ACHN (cell line): Measurements from ENCODE around the gene RHD.
A peak's percentile ranks its signal among the peaks of the same experiment; 100 is the strongest.
"Not testable (repeated sequence)": the region's sequence is repeated elsewhere in the genome, so short reads cannot be mapped to it uniquely, and the experiment has no call there.

Experiments
- DNase-seq: peaks from one replicate; pipeline ENCODE4 v3.0.0-alpha.2; 2015
- in situ Hi-C: cut with HindIII; loops from 2 replicates; pipeline ENCODE4 v1.10.0; 2017; ENCODE audit warnings: low sequenced_read_pairs, low pct_ligation_motif_present, low pct_unique_long_range_greater_than_20kb

The RHD gene

DNA sequence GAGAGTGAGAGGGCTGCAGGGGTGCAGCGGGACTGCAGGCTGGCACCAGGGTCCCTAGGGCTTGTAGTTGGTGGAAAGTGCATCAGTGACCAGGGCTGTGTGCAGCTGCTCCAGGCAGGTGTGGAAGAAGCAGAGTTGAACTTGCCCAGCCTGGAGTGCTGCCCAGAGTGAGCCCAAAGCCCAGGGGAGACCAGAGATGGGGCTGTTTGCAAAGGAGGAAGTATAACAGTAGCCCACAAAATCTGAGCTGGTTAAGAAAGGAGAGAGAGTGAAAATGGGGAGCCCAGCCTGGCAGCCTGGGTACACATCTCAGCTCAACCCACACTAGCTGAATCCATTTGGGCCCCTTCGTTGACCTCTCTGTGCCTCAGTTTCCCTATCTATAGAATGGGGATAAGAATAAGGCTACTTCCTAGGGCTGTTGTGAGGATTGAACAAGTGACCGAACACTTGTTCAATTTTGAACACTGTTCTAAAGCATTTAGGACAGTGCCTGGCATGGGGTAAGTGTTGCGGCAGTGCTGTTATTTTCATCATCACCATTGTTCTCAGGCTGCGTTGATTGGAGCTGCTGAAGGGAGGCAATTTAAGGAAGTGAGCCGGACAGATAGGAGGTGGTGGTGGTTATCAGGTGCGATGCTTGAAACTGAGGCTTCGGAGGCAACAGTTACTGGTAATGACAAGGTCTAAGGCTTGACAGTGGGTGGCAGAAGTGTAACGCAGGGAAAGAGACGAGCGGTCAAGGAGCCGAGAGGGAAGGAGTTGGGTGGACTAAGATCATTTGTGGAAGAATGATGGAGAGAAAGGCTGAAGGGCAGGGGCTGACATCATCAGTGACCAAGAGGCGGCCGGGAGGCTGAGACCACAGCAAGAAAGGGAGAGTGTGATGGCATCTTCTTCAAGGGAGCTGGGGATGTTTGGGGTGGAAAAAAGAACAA, 22.8 kb downstream of the RHD start:
- in situ Hi-C loops, DNase-seq: not testable (repeated sequence)

DNA sequence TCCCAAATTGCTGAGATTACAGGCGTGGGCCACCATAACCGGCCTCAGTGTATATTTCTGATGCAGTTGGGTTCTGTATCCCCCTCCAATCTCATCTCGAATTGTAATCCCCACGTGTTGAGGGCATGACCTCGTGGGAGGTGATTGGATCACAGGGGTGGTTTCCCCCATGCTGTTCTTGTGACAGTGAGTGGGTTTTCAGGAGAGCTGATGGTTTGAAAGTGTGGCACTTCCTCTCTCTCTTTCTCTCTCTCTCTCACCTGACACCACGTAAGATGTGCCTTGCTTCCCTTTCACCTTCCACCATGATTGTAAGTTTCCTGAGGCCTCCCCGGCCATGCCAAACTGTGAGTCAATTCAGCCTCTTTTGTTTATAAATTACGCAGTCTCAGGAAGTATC, 24.2 kb downstream of the RHD start:
- in situ Hi-C loops, DNase-seq: not testable (repeated sequence)

DNA sequence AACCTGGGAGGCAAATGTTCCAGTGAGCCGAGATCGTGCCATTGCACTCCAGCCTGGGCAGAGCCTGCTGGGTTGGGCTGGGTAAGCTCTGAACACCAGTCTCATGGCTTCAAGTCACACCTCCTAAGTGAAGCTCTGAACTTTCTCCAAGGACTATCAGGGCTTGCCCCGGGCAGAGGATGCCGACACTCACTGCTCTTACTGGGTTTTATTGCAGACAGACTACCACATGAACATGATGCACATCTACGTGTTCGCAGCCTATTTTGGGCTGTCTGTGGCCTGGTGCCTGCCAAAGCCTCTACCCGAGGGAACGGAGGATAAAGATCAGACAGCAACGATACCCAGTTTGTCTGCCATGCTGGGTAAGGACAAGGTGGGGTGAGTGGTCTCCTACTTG, 28.4 kb downstream of the RHD start:
- DNase-seq, in situ Hi-C loops: not testable (repeated sequence)

DNA sequence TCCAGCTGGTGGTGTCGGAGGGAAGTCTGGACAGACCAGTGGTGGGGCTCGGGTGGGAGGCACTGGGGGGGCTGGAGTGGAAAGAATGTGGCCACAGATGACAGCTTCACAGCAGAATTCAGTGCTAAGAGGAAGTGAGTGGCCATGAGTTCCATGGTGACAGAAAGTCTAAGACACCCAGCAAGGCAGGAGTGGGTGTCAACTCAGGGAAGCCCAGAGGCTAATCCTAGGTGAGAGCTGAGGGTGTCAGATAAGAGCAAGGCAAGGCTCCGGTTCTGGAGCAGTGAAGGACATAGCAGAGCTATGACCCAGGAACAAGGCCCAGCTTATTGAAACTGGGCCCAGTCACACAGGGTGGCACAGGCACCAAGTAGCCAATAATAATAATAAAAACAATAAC, 30.0 kb downstream of the RHD start:
- in situ Hi-C loops, DNase-seq: not testable (repeated sequence)

DNA sequence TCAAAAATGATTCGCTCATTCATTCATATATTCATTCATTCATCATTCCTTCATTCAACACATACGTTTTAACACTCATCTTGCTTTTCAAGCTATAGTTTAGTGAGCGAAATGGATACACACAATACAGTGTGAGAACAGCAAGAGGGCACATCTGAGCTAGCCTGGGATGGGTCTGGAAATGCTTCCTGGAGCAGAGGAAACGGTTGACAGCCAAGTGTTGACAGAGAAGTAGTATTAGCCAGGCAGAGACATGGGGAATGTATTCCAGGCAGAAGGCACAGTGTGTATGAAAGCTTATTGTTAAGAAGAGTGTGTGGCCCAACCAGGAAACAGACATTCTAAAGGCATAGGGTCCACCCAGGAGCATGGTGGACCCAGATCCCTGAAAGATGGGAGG, 32.6 kb downstream of the RHD start:
- DNase-seq, in situ Hi-C loops: not testable (repeated sequence)

DNA sequence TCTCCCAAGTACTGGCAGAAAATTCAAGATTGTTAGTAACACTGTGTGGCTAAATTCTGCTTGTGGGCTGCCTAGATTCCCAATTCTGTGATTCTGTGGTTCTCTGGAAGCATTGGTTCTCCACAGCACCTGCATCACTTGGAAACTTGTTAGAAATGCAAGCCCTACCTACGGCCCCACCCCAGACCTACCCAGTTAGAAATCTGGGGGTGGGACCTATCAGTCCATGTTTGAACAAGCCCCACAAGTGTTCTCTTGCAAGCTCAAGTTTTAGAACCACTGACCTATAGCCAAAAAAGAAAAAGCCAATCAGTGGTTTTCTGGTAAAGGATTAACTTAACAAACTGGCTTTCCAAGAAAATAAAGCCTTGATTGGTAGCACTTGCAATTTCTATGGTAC, 35.9 kb downstream of the RHD start:
- DNase-seq, result not testable (repeated sequence)

DNA sequence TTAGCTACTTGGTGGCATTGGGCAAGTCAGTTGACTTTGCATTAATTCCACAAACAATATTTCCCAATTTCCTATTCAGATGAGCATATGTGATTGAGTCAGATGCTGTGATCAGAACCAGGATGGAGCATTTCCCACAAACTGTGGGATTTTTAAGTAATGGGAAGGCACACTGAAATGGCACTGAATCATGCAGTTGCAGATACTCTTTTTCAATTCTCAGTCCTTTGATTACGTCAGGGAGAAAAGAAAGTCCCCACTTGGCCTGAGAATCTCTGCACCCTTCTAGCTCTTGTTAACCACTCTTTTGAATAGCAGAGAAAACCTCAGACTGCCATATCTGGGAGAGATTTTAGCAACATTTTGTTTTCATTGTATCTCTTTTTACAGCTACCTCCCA, 36.8 kb downstream of the RHD start:
- DNase-seq, in situ Hi-C loops: not testable (repeated sequence)

More for the DNA sequence above, 35.9 kb downstream of the RHD start:
- in situ Hi-C loops, result not testable (repeated sequence)

DNA sequence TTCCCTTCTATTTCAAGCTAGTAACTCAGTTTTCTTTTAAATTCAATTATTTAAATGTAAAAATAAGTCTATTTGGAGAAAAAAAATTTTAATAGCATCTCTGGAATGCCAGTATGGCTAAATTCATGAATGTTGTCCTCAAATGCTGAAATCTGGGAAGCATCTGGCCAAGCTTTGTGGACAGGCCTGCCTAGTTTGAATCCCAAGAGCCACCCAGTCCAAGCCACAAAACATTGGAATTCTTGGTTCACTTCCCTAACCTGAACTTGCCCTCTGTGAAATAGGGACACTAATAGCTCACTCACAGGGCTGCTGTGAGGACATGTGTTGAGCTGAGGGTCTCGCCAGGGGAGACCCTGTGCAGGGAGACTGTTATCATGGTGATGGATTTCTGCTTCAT, 37.2 kb downstream of the RHD start:
- in situ Hi-C loops, DNase-seq: not testable (repeated sequence)

DNA sequence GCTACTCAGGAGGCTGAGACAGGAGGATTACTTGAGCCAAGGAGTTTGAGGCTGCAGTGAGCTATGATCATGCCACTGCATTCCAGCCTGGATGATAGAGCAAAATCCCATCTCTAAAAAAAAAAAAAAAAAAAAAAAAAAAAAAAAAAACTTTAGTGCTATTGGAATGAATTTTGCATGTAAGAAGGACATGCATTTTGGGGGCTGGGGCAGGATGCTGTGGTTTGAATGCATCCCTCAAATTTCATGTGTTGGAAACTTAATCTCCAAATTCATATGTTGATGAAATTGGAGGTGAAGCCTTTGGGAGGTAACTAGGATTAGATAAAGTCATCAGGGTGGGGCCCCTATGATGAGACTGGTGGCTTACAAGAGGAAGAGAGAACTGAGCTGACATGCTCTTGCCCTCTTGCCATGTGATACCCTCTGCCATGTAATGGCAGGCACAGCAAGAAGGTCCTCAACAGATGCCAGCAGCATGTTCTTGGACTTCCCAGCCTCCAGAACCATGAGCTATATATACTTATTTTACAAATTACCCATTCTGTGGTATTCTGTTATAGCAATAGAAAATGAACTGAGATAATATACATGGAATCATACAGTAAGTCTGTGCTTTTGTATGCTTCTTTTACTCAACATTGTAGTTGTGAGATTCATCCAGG, 40.6 kb downstream of the RHD start:
- in situ Hi-C loops, DNase-seq: not testable (repeated sequence)

DNA sequence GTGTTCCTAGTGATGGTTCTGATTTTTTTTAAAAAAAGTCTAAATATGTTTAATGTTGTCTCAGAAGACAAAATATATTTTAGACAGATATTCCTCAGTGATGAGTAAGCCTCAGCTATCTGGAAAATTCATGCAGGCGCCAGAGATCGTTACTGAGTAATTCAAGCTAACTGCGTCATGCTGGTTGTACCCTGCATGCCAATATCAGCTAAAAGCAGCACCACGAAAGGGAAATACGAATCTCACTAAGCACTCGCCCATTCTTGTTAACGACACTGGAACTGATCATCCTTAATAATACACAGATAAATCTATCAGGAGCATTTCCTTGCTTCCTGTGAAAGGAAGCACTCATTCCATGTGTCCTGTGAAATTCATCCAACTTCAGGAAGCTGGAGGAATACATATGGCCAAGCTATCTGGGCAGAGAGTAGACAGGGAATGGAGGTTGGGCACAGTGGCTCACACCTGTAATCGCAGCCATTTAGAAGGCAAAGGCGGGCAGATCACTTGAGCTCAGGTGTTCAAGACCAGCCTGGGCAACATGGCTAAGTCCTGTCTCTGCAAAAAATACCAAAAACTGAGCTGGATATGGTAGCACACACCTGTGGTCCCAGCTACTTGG, 48.1 kb downstream of the RHD start:
- peak; percentile 87 for DNase-seq
- in situ Hi-C loops, result not testable (repeated sequence)

DNA sequence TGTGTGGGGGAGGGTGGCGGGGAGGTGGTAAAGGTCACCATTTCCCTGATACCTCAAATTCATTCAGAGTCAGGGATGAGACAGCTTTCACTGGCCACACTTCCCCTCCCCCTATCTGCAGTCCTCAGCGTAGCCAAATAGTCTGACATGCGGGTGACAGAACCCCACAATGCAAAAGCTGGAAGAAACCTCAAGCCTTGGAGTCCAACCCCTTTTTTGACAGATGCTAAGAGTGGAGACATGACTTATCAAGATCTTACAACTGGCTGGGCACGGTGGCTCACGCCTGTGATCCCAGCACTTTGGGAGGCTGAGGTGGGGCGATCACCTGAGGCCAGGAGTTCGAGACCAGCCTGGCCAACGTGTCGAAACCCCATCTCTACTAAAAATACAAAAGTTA, 49.8 kb downstream of the RHD start:
- in situ Hi-C loops, result not testable (repeated sequence)

DNA sequence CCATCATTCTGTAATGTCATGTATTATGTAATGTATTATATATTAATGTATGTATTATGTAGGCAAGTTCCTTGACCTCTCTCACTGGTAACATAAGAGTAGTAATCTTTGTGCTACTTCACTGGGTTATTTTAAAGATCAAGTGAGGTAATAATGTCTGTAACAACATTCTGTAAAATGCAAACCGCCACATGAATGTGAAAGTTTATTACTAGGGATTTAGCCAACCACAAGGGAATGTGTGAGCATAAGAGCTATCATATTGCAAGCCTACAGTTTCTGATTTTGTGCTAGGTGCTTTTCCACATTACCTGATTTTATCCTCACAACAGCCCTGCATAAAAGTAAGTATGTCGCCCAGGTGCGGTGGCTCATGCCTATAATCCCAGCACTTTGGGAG, 52.1 kb downstream of the RHD start:
- in situ Hi-C loops, DNase-seq: not testable (repeated sequence)

More for the DNA sequence above, 49.8 kb downstream of the RHD start:
- not testable (repeated sequence) for DNase-seq

DNA sequence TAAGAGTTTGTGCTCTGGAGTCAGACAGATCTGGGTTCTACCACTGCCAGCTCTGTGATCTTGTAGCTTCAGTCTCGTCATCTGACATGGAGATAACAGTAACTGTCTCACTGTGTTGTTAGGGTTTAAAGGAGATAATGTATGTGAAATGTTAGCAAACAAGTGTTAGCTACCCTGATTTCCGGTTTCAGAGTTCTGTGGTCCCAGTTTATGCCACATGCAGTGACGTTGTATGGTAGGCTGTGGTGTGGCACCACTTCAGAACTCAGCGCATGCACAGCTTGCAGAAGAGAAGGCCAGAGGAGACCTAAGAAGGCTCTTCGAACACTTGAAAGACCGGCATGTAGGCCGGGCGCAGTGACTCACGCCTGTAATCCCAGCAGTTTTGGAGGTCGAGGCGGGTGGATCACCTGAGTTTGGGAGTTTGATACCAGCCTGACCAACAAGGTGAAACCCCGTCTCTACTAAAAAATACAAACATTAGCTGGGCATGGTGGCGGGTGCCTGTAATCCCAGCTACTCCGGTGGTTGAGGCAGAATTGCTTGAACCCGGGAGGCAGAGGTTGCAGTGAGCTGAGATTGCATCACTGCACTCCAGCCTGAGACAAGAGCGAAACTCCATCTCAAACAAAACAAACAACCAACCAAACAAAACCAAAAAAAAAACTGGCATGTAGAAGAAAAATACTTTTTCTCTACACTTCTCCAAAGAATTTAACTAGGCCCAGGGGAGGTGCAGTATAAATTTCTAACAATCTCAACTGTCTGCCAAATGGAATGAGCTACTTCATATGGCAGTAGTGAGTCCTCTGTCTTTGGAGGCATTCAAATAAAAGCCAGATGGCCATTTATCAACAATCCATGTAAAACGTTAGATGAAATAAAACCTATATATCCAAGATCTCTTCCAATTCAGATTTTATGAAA, 55.8 kb downstream of the RHD start:
- in situ Hi-C loops, DNase-seq: not testable (repeated sequence)

DNA sequence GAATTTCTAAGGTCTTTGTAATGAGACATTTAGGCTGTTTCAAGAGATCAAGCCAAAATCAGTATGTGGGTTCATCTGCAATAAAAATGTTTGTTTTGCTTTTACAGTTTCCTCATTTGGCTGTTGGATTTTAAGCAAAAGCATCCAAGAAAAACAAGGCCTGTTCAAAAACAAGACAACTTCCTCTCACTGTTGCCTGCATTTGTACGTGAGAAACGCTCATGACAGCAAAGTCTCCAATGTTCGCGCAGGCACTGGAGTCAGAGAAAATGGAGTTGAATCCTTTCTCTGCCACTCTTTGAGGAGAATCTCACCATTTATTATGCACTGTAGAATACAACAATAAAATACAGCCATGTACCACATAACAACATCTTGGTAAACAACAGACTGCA, 56.5 kb downstream of the RHD start:
- in situ Hi-C loops, DNase-seq: not testable (repeated sequence)

DNA sequence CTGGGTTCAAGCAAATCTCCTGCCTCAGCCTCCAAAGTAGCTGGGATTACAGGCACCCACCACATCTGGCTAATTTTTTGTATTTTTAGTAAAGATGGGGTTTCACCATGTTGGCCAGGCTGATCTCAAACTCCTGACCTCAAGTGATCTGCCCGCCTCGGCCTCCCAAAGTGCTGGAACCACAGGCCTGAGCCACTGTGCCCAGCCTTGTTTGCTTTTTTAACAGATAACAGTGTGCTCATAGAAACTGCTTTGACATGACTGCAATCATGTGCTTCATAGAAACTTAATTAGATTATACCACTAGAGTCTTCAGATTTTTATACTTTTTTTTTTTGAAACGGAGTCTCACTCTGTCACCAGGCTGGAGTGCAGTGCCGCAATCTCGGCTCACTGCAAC, 57.0 kb downstream of the RHD start:
- in situ Hi-C loops, DNase-seq: not testable (repeated sequence)

DNA sequence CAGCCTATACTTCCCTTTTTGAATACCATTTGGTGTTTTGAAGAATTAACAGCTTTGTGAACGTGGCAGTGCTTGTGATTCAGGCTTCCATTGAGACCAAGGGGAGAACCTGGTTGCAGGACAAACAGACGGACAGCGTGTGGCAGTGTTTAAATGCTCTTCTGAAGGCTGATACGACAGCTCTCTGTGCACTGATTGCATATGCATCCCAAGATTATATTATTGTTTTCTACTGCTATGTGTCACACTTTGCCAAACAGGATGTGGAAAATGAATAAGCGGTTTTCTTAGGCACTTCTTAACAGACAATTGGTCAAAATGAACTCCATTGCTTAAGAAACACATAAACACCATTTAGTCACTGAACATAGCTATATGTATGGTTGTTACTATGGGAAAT, 57.6 kb downstream of the RHD start:
- in situ Hi-C loops, result not testable (repeated sequence)
- peak; percentile 30 for DNase-seq

DNA sequence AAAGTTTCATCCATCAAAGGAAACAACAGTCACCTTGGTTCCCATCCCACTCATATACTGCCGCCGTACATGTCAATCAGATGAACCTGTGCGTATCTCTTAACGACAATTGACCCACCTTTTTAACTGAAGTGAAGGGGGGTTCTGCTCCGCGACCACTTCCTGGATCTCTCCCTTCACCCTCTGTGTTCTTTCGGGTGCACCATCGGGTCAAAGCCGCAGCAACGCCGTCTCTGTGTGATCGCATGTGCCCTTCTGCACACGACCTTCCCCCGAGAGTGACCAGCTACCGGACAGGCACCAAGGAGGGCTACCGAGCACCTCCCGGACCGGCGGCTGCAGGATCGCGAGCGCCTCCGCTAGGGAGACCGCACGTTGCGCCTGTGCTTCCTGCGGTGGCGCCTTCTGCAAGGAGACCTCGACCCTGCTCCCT, 64.6 kb downstream of the RHD start:
- DNase-seq, in situ Hi-C loops: not testable (repeated sequence)
